Memory B cell (primary cell): ENCODE measurements around the gene CGNL1.
A peak's percentile ranks its signal among the peaks of the same experiment; 100 is the strongest.

Source experiments
- ATAC-seq: fragments of 150-1000 bp; cut with Tn5 transposase; 2 replicates; pipeline ENCODE4 v1.10.0; 2021; ENCODE audit warnings: low read depth, mild to moderate bottlenecking, moderate library complexity
- DNase-seq, 2 donors: peaks; one replicate each; pipeline ENCODE4 v3.0.0; 2022; ENCODE audit warnings: low spot score in 2 of 2
- H3K27ac Mint-ChIP-seq: one replicate; pipeline ENCODE4 v1.8.0; 2022; ENCODE audit warnings: mild to moderate bottlenecking, moderate library complexity, mixed read lengths
- H3K27me3 Mint-ChIP-seq: one replicate; pipeline ENCODE4 v1.8.0; 2022; ENCODE audit warnings: mixed read lengths
- H3K36me3 Mint-ChIP-seq: one replicate; pipeline ENCODE4 v1.8.0; 2022; ENCODE audit warnings: mild to moderate bottlenecking, mixed read lengths
- H3K4me1 Mint-ChIP-seq: one replicate; pipeline ENCODE4 v1.8.0; 2022; ENCODE audit warnings: mixed read lengths
- H3K4me3 Mint-ChIP-seq: one replicate; pipeline ENCODE4 v1.8.0; 2022; ENCODE audit warnings: mild to moderate bottlenecking, moderate library complexity, mixed read lengths
- H3K9me3 Mint-ChIP-seq: one replicate; pipeline ENCODE4 v1.8.0; 2022; ENCODE audit warnings: mixed read lengths

Gene CGNL1

DNA sequence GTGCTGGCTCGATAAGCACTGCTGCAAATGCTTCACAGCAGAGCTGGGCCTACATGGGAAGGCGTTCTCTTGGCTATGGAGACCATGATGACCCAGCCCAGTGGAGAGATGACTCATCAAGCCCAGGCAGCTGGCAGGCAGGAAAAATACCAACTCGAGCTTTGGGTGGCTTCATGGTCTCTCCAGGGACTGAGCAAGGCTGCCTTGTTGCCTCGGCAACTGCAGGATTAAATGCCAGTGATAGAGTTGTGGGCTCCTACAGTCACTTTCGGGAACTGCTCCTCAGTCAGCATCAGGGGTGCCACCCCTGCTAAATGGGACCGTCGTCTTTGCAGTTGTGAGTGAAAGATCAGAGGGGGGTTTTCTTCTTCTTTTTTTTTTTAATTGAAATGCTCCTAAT, 160.8 kb downstream of the CGNL1 start:
- peak; percentile 12 for ATAC-seq
- H3K27ac Mint-ChIP-seq = no peak overlapping the region
- peaks cover 14% of the 10 kb centered on the region for H3K9me3 Mint-ChIP-seq
- H3K36me3 Mint-ChIP-seq = peaks cover 8% of the 10 kb centered on the region
- no peak for DNase-seq
- peaks cover 18% of the 10 kb centered on the region for H3K27me3 Mint-ChIP-seq
- no peak overlapping the region for H3K4me3 Mint-ChIP-seq
- H3K4me1 Mint-ChIP-seq = no peaks in the 10 kb centered on the region

DNA sequence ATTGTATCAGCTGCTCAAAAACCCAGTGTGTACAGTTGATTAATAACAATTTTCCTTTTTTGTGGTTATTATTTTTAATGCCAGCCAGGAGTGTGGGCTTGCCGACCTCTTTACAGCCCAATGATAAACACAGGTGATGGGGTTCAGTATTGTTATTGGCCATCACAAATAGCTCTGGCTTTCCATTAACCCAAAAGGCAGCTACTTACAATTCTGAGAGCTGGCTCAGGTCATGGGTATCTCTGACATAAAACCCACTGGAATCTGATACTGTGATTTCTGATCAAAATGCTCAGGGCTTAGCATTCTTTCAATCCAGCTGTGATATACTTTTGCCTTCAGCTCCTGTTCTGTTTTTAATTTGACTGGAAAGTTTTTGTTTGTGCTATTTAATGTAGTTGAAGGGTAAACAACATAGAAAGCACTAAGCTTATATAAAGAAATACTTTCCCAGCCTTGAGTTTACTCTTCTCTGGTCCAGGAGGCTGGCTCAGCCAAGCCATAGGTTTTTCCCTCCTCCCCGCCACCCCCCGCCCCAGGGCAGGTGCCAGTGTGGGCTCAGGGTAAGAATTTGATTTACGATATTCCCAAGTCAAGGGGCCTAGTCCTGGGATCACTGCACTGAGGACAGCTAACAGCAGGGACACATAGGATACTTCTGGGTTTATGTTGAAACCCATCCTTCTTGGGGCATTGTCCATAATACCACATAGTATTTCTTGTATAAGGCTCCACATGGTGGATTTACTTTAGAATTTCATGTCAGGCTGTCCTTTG, 161.4 kb downstream of the CGNL1 start:
- no peaks in the 10 kb centered on the region for H3K4me1 Mint-ChIP-seq
- H3K4me3 Mint-ChIP-seq = no peak overlapping the region
- DNase-seq = no peak
- H3K27me3 Mint-ChIP-seq = peaks cover 15% of the 10 kb centered on the region
- peaks cover 14% of the 10 kb centered on the region for H3K9me3 Mint-ChIP-seq
- no peak for ATAC-seq
- peaks cover 8% of the 10 kb centered on the region for H3K36me3 Mint-ChIP-seq
- H3K27ac Mint-ChIP-seq = no peak overlapping the region

DNA sequence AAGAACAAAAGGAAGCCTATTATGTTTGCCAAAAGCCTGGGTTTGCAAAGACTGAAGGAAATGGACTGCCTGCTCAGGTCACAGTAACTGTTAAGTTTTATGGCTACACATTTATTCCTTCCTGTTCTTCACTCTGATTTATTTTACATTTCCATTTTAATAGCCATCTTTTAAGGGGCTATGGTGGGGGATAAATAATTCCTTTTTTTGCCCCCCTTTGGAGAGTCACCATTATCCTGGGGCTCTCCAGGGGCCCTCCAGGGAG, 161.9 kb downstream of the CGNL1 start:
- no peak for ATAC-seq
- DNase-seq = no peak
- H3K9me3 Mint-ChIP-seq = peaks cover 14% of the 10 kb centered on the region
- H3K4me3 Mint-ChIP-seq = no peak overlapping the region
- no peaks in the 10 kb centered on the region for H3K4me1 Mint-ChIP-seq
- no peak overlapping the region for H3K27ac Mint-ChIP-seq
- H3K36me3 Mint-ChIP-seq = peaks cover 8% of the 10 kb centered on the region
- H3K27me3 Mint-ChIP-seq = peaks cover 14% of the 10 kb centered on the region

DNA sequence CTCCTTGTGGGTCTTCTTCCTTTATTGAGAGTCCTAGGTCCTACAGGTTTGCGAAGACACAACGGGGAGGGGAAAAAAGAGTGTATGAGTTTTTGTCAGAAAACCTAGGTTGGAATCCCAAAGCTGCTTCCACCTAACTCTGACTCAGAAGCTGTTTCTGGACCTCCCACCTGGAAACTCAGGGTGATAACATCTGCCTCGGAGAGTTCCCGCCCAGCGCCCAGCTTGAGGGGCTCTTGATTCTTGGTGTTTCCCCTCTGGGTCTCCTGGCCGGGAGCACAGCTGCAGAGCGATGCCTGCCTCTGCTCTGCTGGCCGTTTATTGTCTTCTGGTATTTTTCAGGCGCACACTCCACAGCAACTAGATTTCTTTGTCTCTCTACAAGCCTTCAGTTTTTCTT, 162.5 kb downstream of the CGNL1 start:
- ATAC-seq = no peak
- H3K27me3 Mint-ChIP-seq = peaks cover 14% of the 10 kb centered on the region
- peaks cover 14% of the 10 kb centered on the region for H3K9me3 Mint-ChIP-seq

DNA sequence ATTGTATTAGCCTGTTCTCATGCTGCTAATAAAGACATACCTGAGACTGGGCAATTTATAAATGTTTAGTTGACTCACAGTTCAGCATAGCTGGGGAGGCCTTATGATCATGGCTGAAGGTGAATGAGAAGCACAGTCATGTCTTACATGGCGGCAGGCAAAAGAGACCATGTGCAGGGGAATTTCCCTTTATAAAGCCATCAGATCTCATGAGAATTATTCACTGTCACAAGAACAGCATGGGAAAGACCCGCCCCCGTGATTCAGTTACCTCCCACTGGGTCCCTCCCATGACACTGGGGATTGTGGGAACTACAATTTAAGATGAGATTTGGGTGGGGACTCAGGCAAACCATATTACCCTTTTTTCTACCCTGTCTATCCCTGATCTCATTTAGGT, 163.9 kb downstream of the CGNL1 start:
- Mint-ChIP-seq H3K27ac (no peak overlapping the region), H3K4me1 (no peaks in the 10 kb centered on the region), H3K4me3 (no peak overlapping the region), H3K36me3 (peaks cover 7% of the 10 kb centered on the region), H3K9me3 (peaks cover 13% of the 10 kb centered on the region), H3K27me3 (peaks cover 12% of the 10 kb centered on the region)
- no peak for DNase-seq
- ATAC-seq = no peak

More for the DNA sequence above, 162.5 kb downstream of the CGNL1 start:
- DNase-seq = no peak
- Mint-ChIP-seq H3K36me3 (peaks cover 8% of the 10 kb centered on the region), H3K4me1 (no peaks in the 10 kb centered on the region), H3K27ac (no peak overlapping the region), H3K4me3 (no peak overlapping the region)

DNA sequence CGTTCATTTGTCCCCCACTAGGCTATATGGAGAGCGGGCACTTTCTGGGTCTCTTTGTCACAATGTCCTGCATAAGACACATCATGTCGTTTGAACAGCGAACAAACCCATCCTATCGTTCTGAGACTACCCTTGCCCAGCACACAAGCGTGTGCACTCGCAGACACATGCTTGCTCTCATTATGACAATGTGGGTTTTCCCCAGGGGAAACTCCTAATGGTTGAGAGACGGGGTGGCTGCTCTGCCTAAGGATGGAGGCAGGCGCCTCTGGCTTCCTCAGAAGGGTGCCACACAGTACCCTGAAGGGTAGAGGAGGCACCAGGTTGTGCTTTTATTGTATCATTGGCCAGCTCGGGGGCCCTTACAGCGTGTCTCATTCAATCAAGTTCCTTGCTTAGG, 164.4 kb downstream of the CGNL1 start:
- no peak for DNase-seq
- H3K27ac Mint-ChIP-seq = no peak overlapping the region
- H3K4me3 Mint-ChIP-seq = no peak overlapping the region
- no peaks in the 10 kb centered on the region for H3K4me1 Mint-ChIP-seq
- peaks cover 3% of the 10 kb centered on the region for H3K36me3 Mint-ChIP-seq
- H3K27me3 Mint-ChIP-seq = peaks cover 8% of the 10 kb centered on the region
- peak; percentile 56 for ATAC-seq
- peaks cover 9% of the 10 kb centered on the region for H3K9me3 Mint-ChIP-seq

DNA sequence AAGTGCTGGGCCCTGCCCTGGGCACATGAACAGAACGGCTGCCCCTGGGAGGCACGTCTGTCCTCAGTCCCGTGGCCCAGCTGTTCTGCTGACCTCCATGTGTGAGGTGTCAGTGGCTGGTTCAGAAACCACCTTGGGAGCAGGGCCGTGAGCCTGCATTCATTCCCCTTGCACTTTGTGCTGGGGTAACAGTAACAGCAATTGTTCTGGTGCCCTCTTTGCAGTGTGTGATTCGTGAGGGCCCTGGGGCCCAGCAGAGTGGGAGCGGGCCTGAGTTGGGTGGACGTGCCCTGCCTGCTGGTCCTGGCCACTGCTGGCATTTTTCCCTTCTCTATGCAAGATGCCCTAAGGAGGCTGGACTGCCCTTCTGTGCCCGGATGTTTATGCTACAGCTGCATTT, 165.0 kb downstream of the CGNL1 start:
- H3K36me3 Mint-ChIP-seq = peaks cover 3% of the 10 kb centered on the region
- no peak overlapping the region for H3K4me3 Mint-ChIP-seq
- H3K4me1 Mint-ChIP-seq = no peaks in the 10 kb centered on the region
- H3K9me3 Mint-ChIP-seq = peaks cover 6% of the 10 kb centered on the region
- H3K27me3 Mint-ChIP-seq = peaks cover 8% of the 10 kb centered on the region
- H3K27ac Mint-ChIP-seq = no peak overlapping the region
- DNase-seq = no peak
- no peak for ATAC-seq

DNA sequence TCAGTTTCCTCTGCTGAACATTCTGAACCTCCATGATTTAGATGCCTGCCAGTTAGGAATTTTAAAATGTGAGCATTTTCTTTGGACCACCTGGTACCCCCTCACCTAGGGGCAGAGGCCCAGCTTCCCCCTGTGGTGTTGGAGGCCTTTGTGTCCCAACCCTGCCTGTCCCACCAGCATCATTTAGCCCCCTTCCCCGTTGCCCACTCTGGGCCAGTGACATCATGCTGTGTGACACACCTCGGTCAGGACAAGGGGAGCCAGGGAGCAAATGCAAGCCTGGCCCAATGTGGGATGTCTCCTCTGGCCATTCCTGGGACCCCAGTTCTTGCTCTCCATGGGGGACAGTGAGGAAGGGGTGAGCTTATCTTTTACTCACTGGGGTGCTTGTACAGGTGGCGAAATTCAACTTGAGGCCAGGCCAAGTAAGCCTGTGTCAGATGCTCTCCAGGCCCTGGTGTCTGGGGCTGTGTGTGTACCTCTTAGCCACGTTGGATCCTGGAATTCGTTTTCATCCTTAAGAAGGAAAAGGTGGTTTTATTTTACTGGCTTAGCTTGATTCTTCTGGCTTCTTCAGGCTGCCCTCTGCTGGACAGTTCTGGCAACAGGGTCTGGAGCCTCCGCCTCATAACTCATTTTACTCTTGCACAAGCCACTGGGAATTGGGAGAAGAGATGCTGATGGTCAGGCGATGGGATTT, 165.7 kb downstream of the CGNL1 start:
- Mint-ChIP-seq H3K4me1 (no peaks in the 10 kb centered on the region), H3K27me3 (peaks cover 8% of the 10 kb centered on the region), H3K36me3 (peaks cover 3% of the 10 kb centered on the region), H3K4me3 (no peak overlapping the region), H3K27ac (no peak overlapping the region), H3K9me3 (peaks cover 6% of the 10 kb centered on the region)
- DNase-seq (peak; percentile 37 to 40), ATAC-seq (no peak)

DNA sequence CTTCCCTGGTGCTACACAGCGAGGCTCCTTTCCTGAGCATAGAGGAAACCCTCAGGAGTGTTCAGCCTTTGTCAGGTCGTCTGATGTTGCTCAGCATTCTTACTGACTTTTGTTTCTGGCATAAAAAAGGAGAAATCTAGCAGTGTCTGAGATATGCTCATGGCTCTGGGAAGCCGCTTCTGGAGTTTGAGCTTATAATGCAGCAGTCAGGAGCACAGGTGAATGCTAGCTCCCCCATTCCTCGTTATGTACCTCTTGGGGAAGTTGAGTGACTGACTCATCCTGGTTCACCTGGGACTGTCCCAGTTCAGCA, 166.2 kb downstream of the CGNL1 start:
- ATAC-seq = no peak
- Mint-ChIP-seq H3K36me3 (peaks cover 3% of the 10 kb centered on the region), H3K4me3 (no peak overlapping the region), H3K9me3 (peaks cover 6% of the 10 kb centered on the region), H3K27ac (no peak overlapping the region), H3K4me1 (no peaks in the 10 kb centered on the region), H3K27me3 (peaks cover 8% of the 10 kb centered on the region)
- DNase-seq = no peak

DNA sequence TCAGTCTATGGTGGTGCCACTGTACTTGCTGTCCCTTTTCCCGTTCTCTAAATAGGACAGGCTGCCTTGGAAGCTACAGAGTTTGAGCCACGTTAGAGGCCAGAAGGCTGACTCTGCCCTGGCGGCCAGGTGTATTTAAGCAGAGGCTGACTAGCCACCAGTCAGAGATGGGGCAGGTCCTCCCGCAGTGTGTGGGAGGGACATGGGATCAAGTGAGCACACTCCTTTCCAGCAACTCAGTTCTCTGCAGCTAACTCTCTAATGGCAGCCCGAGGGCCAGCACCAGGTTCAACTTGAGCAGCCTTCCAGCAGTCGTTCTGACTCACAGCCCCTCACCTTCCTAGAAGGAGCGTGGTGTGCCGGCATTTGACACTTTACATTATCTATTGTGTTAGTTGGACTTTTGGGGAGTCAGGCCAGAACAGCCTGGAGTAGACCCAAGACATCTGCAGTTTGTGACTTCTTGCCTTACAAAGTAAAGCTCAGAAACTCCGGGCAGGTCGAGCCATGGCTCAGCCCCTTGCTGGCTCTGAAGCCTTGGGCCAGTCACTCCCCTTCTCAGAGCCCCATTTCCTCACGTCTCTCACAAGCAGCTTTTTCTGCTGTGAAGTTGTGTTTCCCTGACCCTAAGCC, 168.7 kb downstream of the CGNL1 start:
- no peak for DNase-seq
- Mint-ChIP-seq H3K27ac (no peak overlapping the region), H3K9me3 (peaks cover 5% of the 10 kb centered on the region), H3K27me3 (peaks cover 5% of the 10 kb centered on the region), H3K4me1 (no peaks in the 10 kb centered on the region), H3K36me3 (peaks cover 3% of the 10 kb centered on the region), H3K4me3 (no peak overlapping the region)
- ATAC-seq = no peak

DNA sequence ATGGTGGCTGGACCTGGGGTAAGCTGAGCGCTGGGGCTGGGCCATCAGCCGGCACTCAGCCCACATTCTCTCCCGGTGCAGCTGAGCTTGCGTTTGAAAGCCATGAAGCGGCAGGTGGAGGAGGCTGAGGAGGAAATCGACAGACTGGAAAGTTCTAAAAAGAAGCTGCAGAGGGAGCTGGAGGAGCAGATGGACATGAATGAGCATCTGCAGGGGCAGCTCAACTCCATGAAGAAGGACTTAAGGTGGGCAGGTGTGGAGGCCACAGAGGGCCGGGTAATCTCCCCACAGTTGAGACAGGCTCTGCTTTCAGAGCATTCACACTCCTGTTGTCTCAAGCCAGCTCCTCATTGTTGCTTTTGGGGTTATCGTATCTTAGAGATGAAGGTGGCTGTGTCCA, 169.7 kb downstream of the CGNL1 start:
- H3K4me3 Mint-ChIP-seq = no peak overlapping the region
- no peak for ATAC-seq
- H3K4me1 Mint-ChIP-seq = no peaks in the 10 kb centered on the region

DNA sequence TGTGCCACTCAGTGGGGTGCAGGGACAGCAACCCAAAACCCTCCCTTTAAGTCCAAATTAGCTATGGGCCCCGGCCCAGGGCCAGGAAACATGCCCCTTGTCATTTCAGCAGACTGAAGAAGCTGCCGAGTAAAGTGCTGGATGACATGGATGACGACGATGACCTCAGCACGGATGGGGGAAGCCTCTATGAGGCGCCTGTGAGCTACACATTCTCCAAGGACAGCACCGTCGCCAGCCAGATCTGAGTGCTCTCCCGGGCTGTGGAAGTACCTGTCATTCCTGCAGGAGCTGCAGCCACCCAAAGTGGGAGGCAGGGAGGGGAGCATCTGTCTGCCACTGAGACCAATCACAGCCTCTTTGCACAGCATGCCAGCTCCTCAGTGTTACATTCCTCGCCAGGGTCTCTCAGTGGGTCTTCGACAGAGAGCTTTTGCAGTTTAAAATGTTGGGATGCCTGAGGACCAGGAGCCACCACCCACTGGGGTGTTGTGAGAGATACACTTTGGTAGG, 171.0 kb downstream of the CGNL1 start:
- H3K4me1 Mint-ChIP-seq = no peaks in the 10 kb centered on the region

More for the DNA sequence above, 169.7 kb downstream of the CGNL1 start:
- peaks cover 6% of the 10 kb centered on the region for H3K27me3 Mint-ChIP-seq
- no peaks in the 10 kb centered on the region for H3K9me3 Mint-ChIP-seq
- DNase-seq = no peak
- no peaks in the 10 kb centered on the region for H3K36me3 Mint-ChIP-seq
- no peak overlapping the region for H3K27ac Mint-ChIP-seq

DNA sequence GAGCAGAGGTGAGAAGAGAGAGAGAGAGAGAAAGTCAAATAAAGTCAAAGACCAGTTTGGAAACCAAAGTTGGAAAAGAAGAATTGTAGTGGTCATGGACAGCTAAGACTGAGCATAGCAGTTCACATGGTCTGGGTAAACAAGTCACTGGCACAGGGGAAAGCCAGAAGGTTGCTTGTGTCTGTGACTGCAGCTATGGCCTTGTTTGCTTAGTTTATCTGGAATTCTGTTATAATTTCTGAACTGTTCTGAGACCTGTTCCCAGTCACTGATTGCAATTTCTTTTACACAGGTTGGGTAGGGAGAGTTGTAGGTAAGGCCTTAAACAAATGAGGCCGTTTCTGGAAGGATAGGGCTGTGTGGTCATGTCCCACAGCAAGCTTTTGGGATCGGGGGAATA, 172.0 kb downstream of the CGNL1 start:
- no peaks in the 10 kb centered on the region for H3K4me1 Mint-ChIP-seq
- ATAC-seq (no peak), DNase-seq (no peak)
- H3K9me3 Mint-ChIP-seq = no peaks in the 10 kb centered on the region
- no peak overlapping the region for H3K27ac Mint-ChIP-seq
- peaks cover 12% of the 10 kb centered on the region for H3K27me3 Mint-ChIP-seq
- no peak overlapping the region for H3K4me3 Mint-ChIP-seq
- H3K36me3 Mint-ChIP-seq = no peaks in the 10 kb centered on the region

More for the DNA sequence above, 171.0 kb downstream of the CGNL1 start:
- H3K27me3 Mint-ChIP-seq = peaks cover 10% of the 10 kb centered on the region
- ATAC-seq (no peak), DNase-seq (no peak)
- H3K27ac Mint-ChIP-seq = no peak overlapping the region
- H3K4me3 Mint-ChIP-seq = no peak overlapping the region
- H3K9me3 Mint-ChIP-seq = no peaks in the 10 kb centered on the region
- no peaks in the 10 kb centered on the region for H3K36me3 Mint-ChIP-seq

DNA sequence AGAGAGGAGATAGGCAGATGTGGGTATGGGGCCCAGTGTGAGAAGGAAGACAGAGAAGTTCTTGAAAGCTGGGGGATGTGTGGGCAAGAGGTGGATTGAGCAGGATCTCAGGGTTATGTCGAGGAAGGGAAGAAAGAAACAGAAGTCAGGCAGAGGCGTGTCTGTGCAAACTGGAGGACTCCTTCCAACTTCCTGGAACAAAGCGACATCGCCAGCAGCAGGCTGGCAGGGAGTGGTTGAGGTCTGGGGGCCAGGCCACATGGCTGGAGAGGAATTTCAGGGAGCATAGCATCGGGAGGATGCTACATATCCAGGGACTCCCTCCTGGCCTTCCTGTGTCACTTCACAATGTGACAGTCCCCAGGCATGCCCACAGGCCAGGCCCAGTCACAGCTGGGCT, 172.5 kb downstream of the CGNL1 start:
- DNase-seq = no peak
- Mint-ChIP-seq H3K4me3 (no peak overlapping the region), H3K4me1 (no peaks in the 10 kb centered on the region), H3K27ac (no peak overlapping the region), H3K9me3 (no peaks in the 10 kb centered on the region), H3K27me3 (peaks cover 12% of the 10 kb centered on the region), H3K36me3 (no peaks in the 10 kb centered on the region)
- ATAC-seq = no peak
